Measurements from ENCODE around the gene SPR.
A peak's percentile ranks its signal among the peaks of the same experiment; 100 is the strongest.

The SPR gene

GRCh38 chr2:72848436-72849137 is 38.6 kb upstream of the SPR start:
- no peaks in the 10 kb centered on the region for H3K9me3 ChIP-seq (ENCODE audit: control extremely low read depth in 1 of 5, control insufficient read depth in 4 of 5, insufficient read depth in 2 of 5, low read depth in 1 of 5, low read length in 4 of 5)
- WGBS (ENCODE audit: insufficient coverage) = 94% methylated on average over 3 of the region's 3 CpGs
- no peak overlapping the region for H3K4me3 ChIP-seq (ENCODE audit: control insufficient read depth in 1 of 7, extremely low read depth in 1 of 7, insufficient read depth in 4 of 7, low read depth in 2 of 7, low read length in 6 of 7)
- H3K4me1 ChIP-seq (ENCODE audit: control extremely low read depth in 1 of 4, control insufficient read depth in 4 of 4, insufficient read depth in 4 of 4, low read length in 3 of 4) = peaks cover 0 to 4% (median 0%) of the 10 kb centered on the region in 4 experiments
- H3K27ac ChIP-seq (ENCODE audit: insufficient read depth in 1 of 2, low read depth in 1 of 2, low read length in 2 of 2, poor library complexity in 1 of 2, severe bottlenecking in 2 of 2) = no peak overlapping the region
- no peaks in the 10 kb centered on the region for H3K36me3 ChIP-seq (ENCODE audit: control insufficient read depth in 4 of 4, insufficient read depth in 4 of 4, low read length in 3 of 4)
- DNase-seq = no peak
- H3K27me3 ChIP-seq (replicated peaks in 2 of 5; ENCODE audit: control insufficient read depth in 4 of 5, insufficient read depth in 5 of 5, low read length in 4 of 5) = peaks cover under 1 to 6% (median 2%) of the 10 kb centered on the region in 5 experiments
- CTCF ChIA-PET = no interaction called here
- POLR2A ChIA-PET = no interaction called here

DNA sequence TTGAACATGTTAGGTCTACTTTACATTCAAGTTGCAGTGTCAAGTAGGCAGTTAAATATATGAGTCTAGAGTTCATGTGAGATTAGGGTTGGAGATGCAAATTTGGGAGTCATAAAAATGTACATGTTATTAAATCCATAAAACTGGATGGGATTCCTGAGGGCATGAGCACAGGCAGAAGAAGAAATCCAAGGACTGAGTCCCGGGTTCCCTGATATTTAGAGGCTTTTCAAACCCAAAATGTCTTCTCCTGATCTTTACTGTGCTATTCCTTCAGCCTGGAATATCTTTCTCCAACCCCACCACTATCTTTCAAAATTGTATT is 38.1 kb upstream of the SPR start:
- 100% methylated on average over 1 of the region's 1 CpG for WGBS (ENCODE audit: insufficient coverage)
- CTCF ChIA-PET = no interaction called here
- H3K9me3 ChIP-seq (ENCODE audit: control extremely low read depth in 1 of 5, control insufficient read depth in 4 of 5, insufficient read depth in 2 of 5, low read depth in 1 of 5, low read length in 4 of 5) = no peaks in the 10 kb centered on the region
- DNase-seq = no peak
- POLR2A ChIA-PET = no interaction called here
- H3K4me1 ChIP-seq (ENCODE audit: control extremely low read depth in 1 of 4, control insufficient read depth in 4 of 4, insufficient read depth in 4 of 4, low read length in 3 of 4) = peaks cover 0 to 4% (median 0%) of the 10 kb centered on the region in 4 experiments
- no peaks in the 10 kb centered on the region for H3K36me3 ChIP-seq (ENCODE audit: control insufficient read depth in 4 of 4, insufficient read depth in 4 of 4, low read length in 3 of 4)
- H3K4me3 ChIP-seq (ENCODE audit: control insufficient read depth in 1 of 7, extremely low read depth in 1 of 7, insufficient read depth in 4 of 7, low read depth in 2 of 7, low read length in 6 of 7) = no peak overlapping the region
- H3K27me3 ChIP-seq (replicated peaks in 2 of 5; ENCODE audit: control insufficient read depth in 4 of 5, insufficient read depth in 5 of 5, low read length in 4 of 5) = peaks cover 0 to 8% (median 4%) of the 10 kb centered on the region in 5 experiments
- H3K27ac ChIP-seq (ENCODE audit: insufficient read depth in 1 of 2, low read depth in 1 of 2, low read length in 2 of 2, poor library complexity in 1 of 2, severe bottlenecking in 2 of 2) = no peak overlapping the region

DNA sequence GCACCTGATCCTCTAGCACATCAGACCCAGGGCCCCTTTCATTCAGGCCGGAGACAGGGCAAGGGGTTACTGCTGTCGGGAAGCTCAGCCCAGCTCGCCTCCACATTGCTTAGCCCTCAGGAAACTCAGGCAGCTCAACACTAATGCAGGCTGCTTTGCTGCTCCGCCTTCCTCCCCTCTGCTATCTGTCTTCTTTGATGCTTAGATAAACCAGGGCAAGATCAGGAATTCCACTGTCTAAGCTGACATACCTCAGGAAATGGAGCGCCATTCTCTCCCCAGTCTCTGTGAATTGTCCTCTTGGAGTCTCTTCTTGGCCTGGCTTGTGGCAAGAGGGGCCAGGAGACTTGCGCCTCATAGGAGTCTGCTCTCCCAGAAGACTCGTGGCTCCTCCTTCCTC is 35.9 kb upstream of the SPR start:
- no peak overlapping the region for H3K27ac ChIP-seq (ENCODE audit: insufficient read depth in 1 of 2, low read depth in 1 of 2, low read length in 2 of 2, poor library complexity in 1 of 2, severe bottlenecking in 2 of 2)
- ChIA-PET POLR2A (no interaction called here), CTCF (interaction anchor here (1.0 kb wide), 1 partner anchor 11 kb away, joined by 4 read pairs; no protein-coding TSS in a partner anchor)
- H3K36me3 ChIP-seq (ENCODE audit: control insufficient read depth in 4 of 4, insufficient read depth in 4 of 4, low read length in 3 of 4) = no peaks in the 10 kb centered on the region
- peaks cover 2 to 14% (median 8%) of the 10 kb centered on the region in 5 experiments for H3K27me3 ChIP-seq (replicated peaks in 2 of 5; ENCODE audit: control insufficient read depth in 4 of 5, insufficient read depth in 5 of 5, low read length in 4 of 5)
- H3K4me3 ChIP-seq (ENCODE audit: control insufficient read depth in 1 of 7, extremely low read depth in 1 of 7, insufficient read depth in 4 of 7, low read depth in 2 of 7, low read length in 6 of 7) = no peak overlapping the region
- WGBS (ENCODE audit: insufficient coverage) = 98% methylated on average over 4 of the region's 7 CpGs
- H3K4me1 ChIP-seq (ENCODE audit: control extremely low read depth in 1 of 4, control insufficient read depth in 4 of 4, insufficient read depth in 4 of 4, low read length in 3 of 4) = peaks cover 0 to 4% (median 0%) of the 10 kb centered on the region in 4 experiments
- no peaks in the 10 kb centered on the region for H3K9me3 ChIP-seq (ENCODE audit: control extremely low read depth in 1 of 5, control insufficient read depth in 4 of 5, insufficient read depth in 2 of 5, low read depth in 1 of 5, low read length in 4 of 5)
- no peak for DNase-seq

- H3K27ac ChIP-seq (ENCODE audit: insufficient read depth in 1 of 2, low read depth in 1 of 2, low read length in 2 of 2, poor library complexity in 1 of 2, severe bottlenecking in 2 of 2) = no peak overlapping the region
- 8% methylated on average over 2 of the region's 3 CpGs for WGBS (ENCODE audit: insufficient coverage)
- no peaks in the 10 kb centered on the region for H3K36me3 ChIP-seq (ENCODE audit: control insufficient read depth in 4 of 4, insufficient read depth in 4 of 4, low read length in 3 of 4)
- peaks cover 0 to 50% (median 15%) of the 10 kb centered on the region in 5 experiments for H3K27me3 ChIP-seq (replicated peaks in 2 of 5; ENCODE audit: control insufficient read depth in 4 of 5, insufficient read depth in 5 of 5, low read length in 4 of 5)
- CTCF ChIA-PET = interaction anchor here (0.6 to 2.8 kb wide), 21 partner anchors 8 to 1878 kb away, joined by 3 to 10 read pairs (median 3); partner anchors contain the start of gene SPR
- H3K4me3 ChIP-seq (ENCODE audit: control insufficient read depth in 1 of 7, extremely low read depth in 1 of 7, insufficient read depth in 4 of 7, low read depth in 2 of 7, low read length in 6 of 7) = no peak overlapping the region
- H3K9me3 ChIP-seq (ENCODE audit: control extremely low read depth in 1 of 5, control insufficient read depth in 4 of 5, insufficient read depth in 2 of 5, low read depth in 1 of 5, low read length in 4 of 5) = peaks cover 0 to 3% (median 0%) of the 10 kb centered on the region in 5 experiments
- POLR2A ChIA-PET = no interaction called here
- H3K4me1 ChIP-seq (ENCODE audit: control extremely low read depth in 1 of 4, control insufficient read depth in 4 of 4, insufficient read depth in 4 of 4, low read length in 3 of 4) = peaks cover 0 to 10% (median 8%) of the 10 kb centered on the region in 4 experiments
- DNase-seq = peak; percentile 68 to 77 (median 71)
These were observed 27.4 kb upstream of the SPR start for GRCh38 chr2:72859831-72860262.

DNA sequence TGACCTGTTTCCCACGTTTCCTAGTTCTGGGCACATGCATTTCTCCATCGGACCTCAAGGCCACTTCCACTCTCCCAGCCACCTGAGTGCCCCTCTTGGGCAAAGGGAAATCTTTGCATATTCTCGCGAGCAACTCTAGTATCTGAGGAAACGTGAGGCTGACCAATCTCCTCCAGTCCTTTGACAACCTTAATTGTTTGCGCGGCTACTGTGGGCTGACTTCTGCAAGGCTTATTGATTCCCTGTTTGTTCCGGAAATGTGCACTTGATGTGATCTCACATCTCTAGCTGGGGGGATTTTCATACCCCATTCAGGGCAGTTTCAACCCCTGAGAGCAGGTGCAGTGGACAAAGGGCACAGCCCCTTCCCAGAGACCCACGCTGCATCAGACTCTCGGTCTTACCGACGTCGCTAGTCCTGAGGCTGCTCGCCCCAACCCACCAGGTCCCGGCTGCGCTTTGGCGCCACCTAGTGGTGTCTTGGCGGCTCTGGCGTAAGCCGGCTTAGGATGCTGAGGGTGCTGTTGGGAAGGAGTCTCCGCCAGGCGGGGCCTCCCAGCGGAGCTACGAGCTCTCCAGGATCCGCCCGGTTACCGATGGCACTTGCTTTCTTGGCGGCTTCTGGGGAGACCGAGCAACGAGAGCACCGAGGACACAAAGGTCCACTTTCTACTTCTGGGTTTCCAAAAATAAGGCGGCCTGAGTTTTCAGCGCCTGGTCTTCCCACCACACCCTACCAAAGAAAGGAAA is 24.8 kb upstream of the SPR start:
- DNase-seq = peak; percentile 85 to 89 (median 87)
- Histone ChIP-seq H3K27me3 (replicated peaks in 2 of 5; ENCODE audit: control insufficient read depth in 4 of 5, insufficient read depth in 5 of 5, low read length in 4 of 5) (peaks cover 0 to 40% (median 16%) of the 10 kb centered on the region in 5 experiments), H3K36me3 (ENCODE audit: control insufficient read depth in 4 of 4, insufficient read depth in 4 of 4, low read length in 3 of 4) (no peaks in the 10 kb centered on the region), H3K9me3 (ENCODE audit: control extremely low read depth in 1 of 5, control insufficient read depth in 4 of 5, insufficient read depth in 2 of 5, low read depth in 1 of 5, low read length in 4 of 5) (peaks cover 0 to 3% (median 0%) of the 10 kb centered on the region in 5 experiments), H3K4me3 (ENCODE audit: control insufficient read depth in 1 of 7, extremely low read depth in 1 of 7, insufficient read depth in 4 of 7, low read depth in 2 of 7, low read length in 6 of 7) (peak overlapping the region in 3 of 7 experiments; percentile 38 to 57 (median 40)), H3K4me1 (ENCODE audit: control extremely low read depth in 1 of 4, control insufficient read depth in 4 of 4, insufficient read depth in 4 of 4, low read length in 3 of 4) (peaks cover 0 to 10% (median 8%) of the 10 kb centered on the region in 4 experiments), H3K27ac (ENCODE audit: insufficient read depth in 1 of 2, low read depth in 1 of 2, low read length in 2 of 2, poor library complexity in 1 of 2, severe bottlenecking in 2 of 2) (no peak overlapping the region)
- 4% methylated on average over 28 of the region's 33 CpGs for WGBS (ENCODE audit: insufficient coverage)
- POLR2A ChIA-PET = no interaction called here
- CTCF ChIA-PET = interaction anchor here (0.6 to 4.4 kb wide), 17 partner anchors 9 to 659 kb away, joined by 3 to 21 read pairs (median 4); partner anchors contain the start of gene SPR

DNA sequence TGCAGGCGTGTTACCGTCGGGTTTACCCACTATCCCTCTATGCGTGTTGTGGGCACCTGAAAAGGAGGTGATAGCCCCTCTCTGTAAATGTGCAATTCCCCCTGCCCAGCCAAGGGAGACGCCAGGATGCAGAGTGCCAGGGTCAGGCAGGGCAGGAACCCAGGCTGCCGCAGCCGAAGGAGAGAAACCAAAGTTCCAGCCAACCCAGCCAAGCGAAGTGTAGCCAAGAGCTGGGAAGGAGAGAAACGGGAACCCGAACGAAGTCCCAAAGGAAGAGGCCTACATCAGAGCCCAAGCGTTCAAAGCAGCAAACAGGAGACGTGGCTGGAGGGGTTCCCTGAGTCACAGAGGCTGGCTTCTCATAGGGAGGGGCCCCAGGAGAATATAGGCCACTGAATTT is 24.2 kb upstream of the SPR start:
- Histone ChIP-seq H3K4me1 (ENCODE audit: control extremely low read depth in 1 of 4, control insufficient read depth in 4 of 4, insufficient read depth in 4 of 4, low read length in 3 of 4) (peaks cover 0 to 10% (median 8%) of the 10 kb centered on the region in 4 experiments), H3K27me3 (replicated peaks in 2 of 5; ENCODE audit: control insufficient read depth in 4 of 5, insufficient read depth in 5 of 5, low read length in 4 of 5) (peaks cover 0 to 35% (median 18%) of the 10 kb centered on the region in 5 experiments), H3K36me3 (ENCODE audit: control insufficient read depth in 4 of 4, insufficient read depth in 4 of 4, low read length in 3 of 4) (no peaks in the 10 kb centered on the region), H3K27ac (ENCODE audit: insufficient read depth in 1 of 2, low read depth in 1 of 2, low read length in 2 of 2, poor library complexity in 1 of 2, severe bottlenecking in 2 of 2) (no peak overlapping the region), H3K9me3 (ENCODE audit: control extremely low read depth in 1 of 5, control insufficient read depth in 4 of 5, insufficient read depth in 2 of 5, low read depth in 1 of 5, low read length in 4 of 5) (peaks cover 0 to 3% (median 0%) of the 10 kb centered on the region in 5 experiments), H3K4me3 (ENCODE audit: control insufficient read depth in 1 of 7, extremely low read depth in 1 of 7, insufficient read depth in 4 of 7, low read depth in 2 of 7, low read length in 6 of 7) (no peak overlapping the region)
- ChIA-PET CTCF (interaction anchor here (0.6 to 4.4 kb wide), 15 partner anchors 8 to 659 kb away, joined by 3 to 21 read pairs (median 4); partner anchors contain the start of gene SPR), POLR2A (no interaction called here)
- WGBS (ENCODE audit: insufficient coverage) = 69% methylated on average over 13 of the region's 13 CpGs
- no peak for DNase-seq

Measured in common myeloid progenitor, CD34-positive (primary cell).